Stimulated activated CD4-positive, alpha-beta T cell treated with anti-CD3 and anti-CD28 coated beads, Interleukin-1b, Interleukin-23, amount 100 ng/mL, for 1 hour (primary cell): ENCODE data around the gene AGPAT3.
A peak's percentile ranks its signal among the peaks of the same experiment; 100 is the strongest.

Experiments used
- DNase-seq, 2 donors: peaks; one replicate each; pipeline ENCODE4 v3.0.0-alpha.2; 2020; ENCODE audit warnings: low read depth in 2 of 2

Gene AGPAT3

GRCh38 chr21:43921979-43922945 is 57.2 kb downstream of the AGPAT3 start:
- DNase-seq, result peak in 1 of 2 donors; percentile 42

GRCh38 chr21:43922949-43923348 is 57.9 kb downstream of the AGPAT3 start:
- DNase-seq, result no peak

- DNase-seq, result no peak
Observed at GRCh38 chr21:43923391-43923790, 58.4 kb downstream of the AGPAT3 start.

- no peak for DNase-seq
Observed at GRCh38 chr21:43924421-43925095, 59.5 kb downstream of the AGPAT3 start.

- DNase-seq, result no peak
Observed at GRCh38 chr21:43925096-43925481, 60.1 kb downstream of the AGPAT3 start.

- DNase-seq, result no peak
Observed at GRCh38 chr21:43925609-43926008, 60.6 kb downstream of the AGPAT3 start.

GRCh38 chr21:43926196-43926595 is 61.2 kb downstream of the AGPAT3 start:
- no peak for DNase-seq

- DNase-seq, result no peak
Observed at GRCh38 chr21:43927591-43928221, 62.7 kb downstream of the AGPAT3 start.

- DNase-seq, result no peak
Observed at GRCh38 chr21:43928222-43929125, 63.5 kb downstream of the AGPAT3 start.

- no peak for DNase-seq
Observed at GRCh38 chr21:43929217-43929971, 64.4 kb downstream of the AGPAT3 start.

- no peak for DNase-seq
Observed at GRCh38 chr21:43930074-43930847, 65.2 kb downstream of the AGPAT3 start.

GRCh38 chr21:43930848-43931375 is 65.9 kb downstream of the AGPAT3 start:
- no peak for DNase-seq

- no peak for DNase-seq
Observed at GRCh38 chr21:43931489-43931888, 66.5 kb downstream of the AGPAT3 start.

GRCh38 chr21:43932005-43932404 is 67.0 kb downstream of the AGPAT3 start:
- no peak for DNase-seq

- DNase-seq, result no peak
Observed at GRCh38 chr21:43933199-43933598, 68.2 kb downstream of the AGPAT3 start.

- DNase-seq, result no peak
Observed at GRCh38 chr21:43933680-43934079, 68.7 kb downstream of the AGPAT3 start.

GRCh38 chr21:43934116-43934515 is 69.1 kb downstream of the AGPAT3 start:
- DNase-seq, result no peak

- DNase-seq, result no peak
Observed at GRCh38 chr21:43934716-43935705, 70.0 kb downstream of the AGPAT3 start.
